HG03571 (cell line): ENCODE data around the gene RFTN1.

Experiments
- ATAC-seq: cut with Tn5 transposase; IDR thresholded peaks from one replicate; pipeline ENCODE4 v1.9.1; 2021; ENCODE audit not compliant: unreplicated experiment

Gene RFTN1

GRCh38 chr3:16413321-16413720 is 100.2 kb downstream of the RFTN1 start:
- ATAC-seq = no peak

DNA sequence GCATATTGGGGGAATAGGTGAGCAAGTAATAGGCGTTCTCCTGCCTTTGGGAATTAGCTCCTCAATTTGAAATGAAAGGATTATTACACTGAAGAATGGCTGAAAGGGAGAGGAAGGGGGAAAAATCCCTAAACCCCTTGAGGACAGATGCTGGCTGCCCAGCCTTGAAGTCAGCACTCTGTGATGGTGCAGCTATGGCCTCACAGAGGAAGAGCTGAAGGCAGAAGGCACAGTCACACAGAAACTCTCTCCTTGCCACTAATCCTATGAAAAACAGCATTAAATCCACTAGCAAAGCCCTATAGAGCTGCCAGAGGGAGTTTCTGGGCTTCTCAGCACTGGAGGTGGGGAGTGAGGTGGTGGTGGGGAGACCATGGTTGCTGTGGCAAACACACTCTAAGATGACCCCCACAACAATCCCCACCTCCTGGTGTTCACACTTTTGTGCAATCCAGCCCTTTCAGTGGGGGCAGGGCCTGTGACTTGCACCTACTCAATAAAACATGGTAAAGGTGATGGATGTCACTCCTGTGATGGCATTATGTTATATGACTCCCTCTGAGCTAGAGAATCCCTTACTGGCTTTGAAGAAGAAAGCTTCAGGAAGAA is 101.2 kb downstream of the RFTN1 start:
- no peak for ATAC-seq

- no peak for ATAC-seq
Observed at GRCh38 chr3:16411441-16411840, 102.1 kb downstream of the RFTN1 start.

DNA sequence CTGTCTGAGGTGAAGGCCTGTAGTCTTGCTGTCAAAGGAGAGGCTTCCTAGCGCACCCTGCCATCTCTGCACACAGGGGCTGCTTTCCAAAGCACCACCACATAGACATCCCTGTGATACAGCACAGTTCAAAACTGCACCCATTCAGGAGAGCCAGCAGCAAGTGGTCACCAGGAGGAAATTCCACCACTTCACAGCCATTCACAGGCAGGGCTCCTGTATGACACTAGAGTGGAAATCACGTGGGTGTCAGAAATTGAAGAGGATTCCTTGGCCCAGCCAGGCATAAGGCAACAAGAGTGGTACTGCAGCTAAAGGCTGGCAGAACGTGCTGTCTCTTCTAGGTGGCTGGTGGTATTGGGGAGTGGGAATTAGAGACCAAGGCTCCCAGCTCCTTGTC is 102.8 kb downstream of the RFTN1 start:
- ATAC-seq = no peak

DNA sequence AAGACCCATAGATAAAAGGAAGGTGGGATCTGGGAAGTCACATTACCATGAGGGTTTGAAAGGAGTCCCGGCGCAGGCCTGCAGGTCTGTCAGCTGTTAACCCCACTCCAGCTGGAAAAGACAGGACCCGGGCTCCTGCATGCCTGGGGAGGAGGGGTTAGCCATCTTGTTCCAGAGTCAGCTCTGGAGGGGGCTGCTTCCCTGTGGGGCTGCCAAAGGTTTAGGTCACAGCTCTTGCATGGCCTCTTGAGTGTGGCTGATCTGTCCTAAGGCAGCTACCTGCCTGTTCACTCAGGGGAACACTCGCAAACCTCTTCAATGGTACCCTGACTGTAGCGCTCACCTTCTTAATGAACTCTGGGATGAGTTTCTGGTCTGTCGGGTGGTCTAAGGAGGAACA is 104.5 kb downstream of the RFTN1 start:
- ATAC-seq = no peak

- ATAC-seq = no peak
Observed at GRCh38 chr3:16407366-16407765, 106.1 kb downstream of the RFTN1 start.

- no peak for ATAC-seq
Observed at GRCh38 chr3:16406579-16406978, 106.9 kb downstream of the RFTN1 start.

GRCh38 chr3:16406166-16406565 is 107.3 kb downstream of the RFTN1 start:
- ATAC-seq = no peak

DNA sequence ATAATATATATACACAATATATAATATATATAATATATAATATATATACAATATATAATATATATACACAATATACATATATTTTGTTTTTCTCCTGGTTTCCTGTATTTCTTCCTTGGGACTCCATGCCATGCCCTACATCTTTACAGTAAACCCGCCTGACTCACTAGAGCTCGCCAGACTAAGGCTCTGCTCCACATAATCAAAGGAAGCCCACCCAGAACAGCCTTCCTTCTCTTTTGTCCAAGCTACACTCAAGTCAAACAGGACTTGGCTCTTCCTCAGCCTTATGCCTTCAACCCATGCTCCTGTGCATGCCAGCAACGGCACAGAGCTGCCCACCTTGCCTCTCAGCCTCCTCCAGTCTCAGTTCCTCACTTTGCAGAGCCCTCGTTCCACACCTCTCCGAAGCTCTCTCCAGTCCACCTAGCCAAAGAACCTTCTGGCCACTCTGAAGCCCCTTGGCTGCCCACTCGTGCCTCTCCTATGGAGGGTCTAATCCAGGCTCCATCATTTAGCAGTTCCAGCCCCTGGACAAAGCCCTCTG is 109.1 kb downstream of the RFTN1 start:
- no peak for ATAC-seq

- no peak for ATAC-seq
Observed at GRCh38 chr3:16402451-16402850, 111.0 kb downstream of the RFTN1 start.

DNA sequence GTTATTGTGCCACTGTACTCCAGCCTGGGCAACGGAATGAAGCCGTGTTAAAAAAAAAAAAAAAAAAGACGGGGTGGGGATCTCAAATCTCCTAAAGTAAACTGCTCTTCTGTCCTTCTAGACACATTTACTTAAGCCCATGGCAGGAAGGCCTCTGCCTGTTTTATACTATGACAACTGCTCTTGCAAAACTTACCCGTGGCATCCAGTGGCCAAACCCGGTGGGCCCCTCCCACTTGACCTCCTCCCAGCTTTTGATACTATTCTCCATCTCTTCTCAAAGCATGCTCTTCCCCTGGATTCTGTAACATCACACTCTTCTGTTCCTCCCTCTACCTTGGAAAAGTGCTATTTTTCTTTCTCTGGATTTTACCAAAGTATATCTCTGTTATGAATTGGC is 112.2 kb downstream of the RFTN1 start:
- ATAC-seq = no peak

DNA sequence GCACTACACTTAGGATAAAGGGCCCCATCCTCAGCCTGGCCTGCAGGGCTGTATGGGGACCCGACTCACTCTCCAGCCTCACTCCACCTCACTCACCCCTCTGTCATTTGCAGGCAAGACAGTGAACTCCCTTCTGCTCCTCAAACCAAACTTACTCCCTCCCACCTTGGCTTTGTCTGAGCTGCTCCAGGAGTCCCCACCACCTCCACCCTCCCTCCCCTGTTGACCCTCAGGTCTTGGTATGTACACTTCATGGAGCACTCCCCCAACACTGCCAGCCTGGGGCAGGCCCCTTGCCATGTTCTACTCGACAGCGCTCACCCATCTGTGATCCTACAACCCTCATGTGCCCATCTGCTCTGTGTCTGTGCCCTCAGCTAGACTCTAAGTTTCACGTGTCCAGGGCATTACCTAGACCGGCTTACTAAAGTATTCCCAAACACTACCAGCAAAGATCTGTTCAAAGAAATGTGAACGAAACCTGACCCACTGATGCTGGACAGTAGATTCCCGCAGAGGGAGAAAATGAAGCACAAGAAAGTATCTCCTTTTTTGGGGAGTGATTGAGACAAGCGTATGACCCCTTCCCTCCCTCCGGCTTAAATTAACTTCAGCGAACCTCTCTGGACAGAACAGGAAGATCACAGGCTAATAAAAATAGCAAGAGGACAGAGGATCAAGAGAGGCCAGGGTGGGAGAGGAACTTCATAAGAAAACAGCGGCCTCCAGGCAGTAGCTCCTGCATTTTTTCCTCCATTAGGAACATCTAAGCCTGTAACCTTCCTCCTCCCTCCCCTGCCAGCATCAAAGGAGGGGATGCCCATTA is 113.2 kb downstream of the RFTN1 start:
- ATAC-seq = no peak

DNA sequence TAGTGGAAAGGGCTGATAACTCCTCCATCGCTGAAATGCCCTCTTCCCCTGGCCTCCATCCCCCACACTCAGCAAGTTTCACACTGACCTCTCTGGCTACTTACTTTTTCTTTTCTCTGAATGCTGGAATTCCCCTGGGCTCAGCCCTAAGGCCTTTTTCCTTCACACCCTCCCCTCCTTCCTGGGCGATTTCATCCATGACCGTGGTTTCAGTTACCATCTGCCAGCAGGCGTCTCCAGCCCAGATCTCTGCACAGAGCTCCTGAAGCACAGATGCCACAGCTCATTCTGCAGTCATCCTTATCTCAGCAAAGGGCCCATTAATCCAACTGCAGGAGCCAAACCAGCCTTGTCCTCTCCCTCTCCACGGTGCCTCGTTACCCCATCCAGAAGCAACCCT is 114.0 kb downstream of the RFTN1 start:
- no peak for ATAC-seq

DNA sequence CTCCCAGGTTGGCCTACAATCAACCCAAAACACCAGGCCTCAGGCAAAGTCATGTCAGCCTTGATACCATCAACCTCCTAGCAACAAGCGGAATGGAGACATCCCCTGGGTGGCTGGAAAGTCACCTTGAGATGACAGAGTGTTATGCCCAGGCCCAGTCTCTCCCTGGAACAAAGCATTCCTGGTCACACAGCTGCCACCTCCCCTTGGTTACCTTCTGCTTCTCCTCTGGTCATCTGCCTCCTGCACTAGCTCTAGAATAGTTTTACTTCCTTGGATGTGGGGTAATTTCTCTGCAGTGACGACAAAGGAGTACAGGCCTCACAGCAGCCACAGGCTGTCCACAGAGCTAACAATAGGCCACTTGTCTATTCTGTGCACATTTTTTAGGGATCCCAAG is 114.9 kb downstream of the RFTN1 start:
- ATAC-seq = no peak

DNA sequence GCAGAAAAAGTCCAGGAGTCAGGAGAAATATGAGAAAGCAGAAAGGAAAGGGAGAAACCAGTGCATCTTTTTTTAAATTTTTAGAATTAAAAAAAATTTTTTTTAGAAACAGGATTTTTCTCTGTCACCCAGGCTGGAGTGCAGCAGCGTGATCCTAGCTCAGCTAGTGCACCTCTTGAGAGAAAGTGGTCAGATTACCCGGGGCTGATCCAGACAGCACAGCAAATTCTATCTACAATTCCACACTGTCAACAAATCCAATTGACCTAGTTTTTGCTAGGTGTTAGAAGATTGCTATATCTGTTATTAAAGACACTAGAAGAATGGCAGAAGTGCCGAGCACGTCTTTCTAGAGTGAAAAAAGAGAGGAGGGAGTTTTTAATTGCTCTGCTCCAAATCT is 117.3 kb downstream of the RFTN1 start:
- ATAC-seq = no peak

GRCh38 chr3:16395212-16395611 is 118.3 kb downstream of the RFTN1 start:
- no peak for ATAC-seq

DNA sequence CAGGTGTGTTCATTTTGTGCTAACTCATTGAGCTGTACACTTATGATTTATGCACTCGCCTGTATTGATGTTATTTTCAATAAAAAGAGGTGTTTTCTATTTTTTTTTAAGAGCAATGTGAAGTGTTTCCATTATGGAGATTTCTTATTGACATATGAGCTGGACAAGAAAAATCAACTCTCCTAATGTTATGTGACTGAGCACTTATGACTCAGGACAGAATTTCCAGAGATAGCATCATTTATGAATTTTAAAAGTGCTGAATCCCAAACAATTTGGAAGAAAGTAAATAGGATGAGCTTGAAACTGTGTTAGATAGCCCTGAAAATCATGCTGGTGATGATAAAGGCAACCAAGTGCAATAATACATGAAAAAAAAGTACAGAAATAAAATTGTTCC is 118.9 kb downstream of the RFTN1 start:
- no peak for ATAC-seq

DNA sequence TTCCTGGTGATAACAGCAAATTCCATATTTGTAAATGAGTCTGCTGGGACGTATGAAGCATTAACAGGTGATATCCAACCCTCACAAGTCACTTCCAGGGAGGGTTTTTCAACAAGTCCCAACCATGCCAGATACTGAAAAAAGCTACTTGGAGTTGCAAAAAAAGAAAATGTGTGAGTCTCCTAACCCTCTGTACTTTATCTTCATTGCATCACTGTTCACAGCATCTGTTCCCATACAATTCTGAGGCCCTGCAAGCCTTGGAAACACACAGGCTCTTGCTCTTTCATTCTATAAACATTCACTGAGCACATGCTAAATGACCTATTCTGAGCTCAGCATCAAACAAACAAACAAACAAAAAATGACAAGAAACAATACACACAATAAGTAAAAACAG is 120.8 kb downstream of the RFTN1 start:
- ATAC-seq = no peak

GRCh38 chr3:16392065-16392464 is 121.4 kb downstream of the RFTN1 start:
- ATAC-seq = no peak

DNA sequence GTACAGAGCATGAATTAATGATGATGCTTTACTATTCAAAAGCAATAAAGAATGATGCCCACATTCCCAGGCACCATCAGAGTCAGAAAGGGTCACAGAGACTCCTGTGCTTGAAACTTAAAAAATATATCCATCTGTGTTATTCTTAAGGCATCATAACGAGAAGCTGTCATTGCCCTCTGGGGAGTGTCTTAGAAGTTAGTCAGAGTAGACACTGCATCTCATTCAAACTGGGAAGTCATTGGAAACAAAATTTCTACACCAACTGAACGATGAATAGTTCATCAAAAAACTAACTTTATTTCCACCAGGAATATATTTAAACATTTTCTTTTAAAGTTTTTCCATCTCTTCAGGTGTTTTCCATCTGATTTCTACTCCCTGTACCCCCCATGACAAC is 122.9 kb downstream of the RFTN1 start:
- no peak for ATAC-seq

DNA sequence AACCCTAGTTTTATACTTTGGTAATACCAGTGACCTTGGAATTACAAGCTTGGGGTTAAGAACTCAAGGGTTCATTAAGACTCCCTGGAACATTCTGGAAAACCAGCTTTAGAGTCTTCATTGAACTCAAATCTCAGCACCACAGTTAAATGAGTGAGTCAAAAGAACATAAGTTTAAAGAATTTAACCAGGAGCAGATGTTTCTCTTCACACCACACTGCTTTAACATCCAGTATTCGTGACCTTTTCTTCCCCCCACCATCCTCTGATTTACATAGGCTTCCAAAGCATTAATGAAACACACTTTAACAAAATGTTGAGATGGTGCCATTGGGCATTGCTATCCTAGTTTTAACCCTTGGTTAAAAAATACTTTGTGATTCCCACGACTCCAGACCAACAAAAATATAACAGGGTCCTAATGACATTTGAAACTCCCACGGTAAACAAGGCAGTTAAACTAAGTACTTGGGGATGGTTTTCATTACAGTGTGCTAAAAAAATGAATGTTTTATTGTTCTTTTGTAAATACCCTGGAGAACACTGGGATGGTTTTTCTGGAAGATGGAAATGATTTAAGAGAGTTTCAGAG is 124.6 kb downstream of the RFTN1 start:
- ATAC-seq = no peak

- no peak for ATAC-seq
Observed at GRCh38 chr3:16386561-16386960, 126.9 kb downstream of the RFTN1 start.
